GM08714 (cell line): ENCODE data around the gene UBA5.
A peak's percentile ranks its signal among the peaks of the same experiment; 100 is the strongest.
"Not testable (repeated sequence)": the region's sequence is repeated elsewhere in the genome, so short reads cannot be mapped to it uniquely, and the experiment has no call there.

Experiments used
- H3K4me3 ChIP-seq: fragments of 200-500 bp; sonication (Bioruptor generic); 2 replicates; pipeline ENCODE4 v1.5.1; 2014; ENCODE audit warnings: mild to moderate bottlenecking, low read length, inconsistent platforms
- ZNF274 ChIP-seq: IDR thresholded peaks from 2 replicates; pipeline ENCODE4 v1.6.1; 2012; ENCODE audit warnings: mild to moderate bottlenecking, low read depth, low read length

Gene UBA5

GRCh38 chr3:132660052-132660810, at the start of gene UBA5:
TSS of gene UBA5 (plus strand) at chr3:132660329. CDS start at chr3:132660538, 209 bp downstream.
- peak within 1 kb of the TSS; percentile 76 for H3K4me3 ChIP-seq
- no peak for TF ChIP-seq ZNF274

GRCh38 chr3:132615301-132615700, 44.8 kb upstream of the UBA5 start:
- H3K4me3 ChIP-seq, result not testable (repeated sequence)

- no peak for TF ChIP-seq ZNF274
Observed at GRCh38 chr3:132615881-132616280, 44.2 kb upstream of the UBA5 start.

GRCh38 chr3:132616780-132617179, 43.3 kb upstream of the UBA5 start:
- no peak overlapping the region for H3K4me3 ChIP-seq
- TF ChIP-seq ZNF274, result no peak

More at GRCh38 chr3:132615881-132616280, 44.2 kb upstream of the UBA5 start:
- no peak overlapping the region for H3K4me3 ChIP-seq

- no peak overlapping the region for H3K4me3 ChIP-seq
- no peak for TF ChIP-seq ZNF274
Observed at GRCh38 chr3:132622148-132622547, 38.0 kb upstream of the UBA5 start.

- no peak for TF ChIP-seq ZNF274
- H3K4me3 ChIP-seq, result no peak overlapping the region
Observed at GRCh38 chr3:132622761-132623160, 37.4 kb upstream of the UBA5 start.

- H3K4me3 ChIP-seq, result no peak overlapping the region
- TF ChIP-seq ZNF274, result no peak
Observed at GRCh38 chr3:132623646-132624045, 36.5 kb upstream of the UBA5 start.

- H3K4me3 ChIP-seq, result no peak overlapping the region
- TF ChIP-seq ZNF274, result no peak
Observed at GRCh38 chr3:132624790-132625189, 35.3 kb upstream of the UBA5 start.

GRCh38 chr3:132625613-132626012, 34.5 kb upstream of the UBA5 start:
- H3K4me3 ChIP-seq, result no peak overlapping the region
- no peak for TF ChIP-seq ZNF274

GRCh38 chr3:132626955-132627354, 33.2 kb upstream of the UBA5 start:
- TF ChIP-seq ZNF274, result no peak

GRCh38 chr3:132628157-132628556, 32.0 kb upstream of the UBA5 start:
- no peak for TF ChIP-seq ZNF274
- H3K4me3 ChIP-seq, result no peak overlapping the region

More at GRCh38 chr3:132626955-132627354, 33.2 kb upstream of the UBA5 start:
- H3K4me3 ChIP-seq, result no peak overlapping the region

GRCh38 chr3:132629928-132630327, 30.2 kb upstream of the UBA5 start:
- H3K4me3 ChIP-seq, result no peak overlapping the region
- no peak for TF ChIP-seq ZNF274

GRCh38 chr3:132630612-132631011, 29.5 kb upstream of the UBA5 start:
- no peak for TF ChIP-seq ZNF274

GRCh38 chr3:132635052-132635451, 25.1 kb upstream of the UBA5 start:
- H3K4me3 ChIP-seq, result no peak overlapping the region
- no peak for TF ChIP-seq ZNF274

More at GRCh38 chr3:132630612-132631011, 29.5 kb upstream of the UBA5 start:
- no peak overlapping the region for H3K4me3 ChIP-seq

GRCh38 chr3:132637590-132637989, 22.5 kb upstream of the UBA5 start:
- H3K4me3 ChIP-seq, result no peak overlapping the region
- no peak for TF ChIP-seq ZNF274

GRCh38 chr3:132638706-132639105, 21.4 kb upstream of the UBA5 start:
- no peak for TF ChIP-seq ZNF274
- no peak overlapping the region for H3K4me3 ChIP-seq

GRCh38 chr3:132641427-132641826, 18.7 kb upstream of the UBA5 start:
- not testable (repeated sequence) for H3K4me3 ChIP-seq
